DMS53 (cell line): Measurements from ENCODE around the gene EXT2.

Experiments
- DNase-seq: peaks from one replicate; lab custom pipeline; 2025; lab: John Stamatoyannopoulos, UW

EXT2 gene

DNA sequence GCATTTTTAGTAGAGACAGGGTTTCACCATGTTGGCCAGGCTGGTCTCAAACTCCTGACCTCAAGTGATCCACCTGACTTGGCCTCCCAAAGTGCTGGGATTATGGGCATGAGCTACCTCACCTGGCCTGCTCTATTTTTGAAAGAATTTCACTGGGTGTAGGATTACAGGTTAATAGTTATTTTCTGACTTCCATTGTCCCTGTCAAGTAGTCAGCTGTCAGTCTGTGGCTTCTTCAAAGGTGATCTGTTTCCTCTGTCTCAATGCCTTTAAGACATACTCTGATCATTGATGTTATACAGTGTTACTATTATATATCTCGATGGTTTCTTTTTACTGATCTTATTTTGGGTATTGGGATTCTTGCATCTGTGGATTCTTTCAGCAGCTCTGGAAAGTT lies 10.1 kb upstream of the EXT2 start:
- no peak for DNase-seq

DNA sequence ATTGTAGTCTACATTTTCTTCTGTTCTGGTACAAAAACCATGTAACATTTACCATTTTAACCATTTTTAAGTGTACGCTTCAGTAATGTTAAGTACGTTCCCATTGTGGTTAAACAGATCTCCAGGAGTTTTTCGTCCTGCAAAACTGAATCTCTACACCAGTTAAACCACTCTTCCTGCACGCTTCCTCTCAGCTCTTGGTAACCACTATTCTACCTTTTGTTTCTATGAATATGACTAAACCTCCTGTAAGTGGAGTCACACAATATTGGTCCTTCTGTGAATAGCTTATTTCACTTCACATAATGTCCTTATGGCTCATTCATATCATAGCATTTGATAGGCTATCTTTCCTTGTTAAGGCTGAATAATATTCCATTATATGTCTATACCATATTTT lies 7.1 kb upstream of the EXT2 start:
- no peak for DNase-seq

GRCh38 chr11:44088871-44089270 lies 6.6 kb upstream of the EXT2 start:
- DNase-seq = no peak

GRCh38 chr11:44090539-44090938 lies 4.9 kb upstream of the EXT2 start:
- no peak for DNase-seq

GRCh38 chr11:44094260-44094868 lies 1.1 kb upstream of the EXT2 start:
- peak; percentile 90 for DNase-seq

DNA sequence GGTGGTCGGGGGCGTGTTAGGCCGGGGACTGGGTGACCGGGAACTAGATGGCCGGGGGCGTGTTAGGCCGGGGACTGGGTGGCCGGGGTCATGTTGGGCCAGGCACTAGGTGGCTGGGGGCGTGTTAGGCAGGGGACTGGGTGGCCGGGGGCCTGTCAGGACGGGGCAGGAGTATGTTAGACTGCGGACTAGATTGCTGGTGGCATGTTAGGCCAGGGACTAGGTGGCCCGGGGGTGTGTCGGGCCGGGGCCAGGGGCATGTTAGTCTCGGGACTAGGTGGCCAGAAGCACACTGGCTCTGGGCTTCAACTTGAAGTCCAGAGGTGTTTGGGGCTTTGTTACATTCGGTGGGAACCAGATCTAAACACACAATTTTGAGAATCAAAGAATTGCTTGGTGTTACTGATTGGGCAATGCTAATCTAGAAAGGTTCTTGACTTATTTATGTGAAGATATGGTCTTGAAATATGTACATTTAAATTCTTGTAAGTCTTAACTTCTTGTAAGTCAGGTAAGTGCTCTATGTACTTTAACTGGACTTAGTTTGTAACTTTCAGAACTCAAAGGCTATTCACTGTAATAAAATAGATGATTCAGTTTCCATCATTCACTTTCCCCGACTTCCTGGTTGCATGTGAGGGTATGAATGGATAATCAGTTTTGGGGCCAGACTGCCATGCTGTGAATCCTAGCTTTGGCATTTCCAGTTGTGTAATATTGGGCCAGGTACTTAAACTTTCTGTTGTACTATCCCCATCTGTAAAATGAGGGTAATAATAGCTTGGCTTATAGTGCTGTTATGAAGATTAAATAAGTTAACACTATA lies 1.1 kb downstream of the EXT2 start:
- peak; percentile 22 for DNase-seq

DNA sequence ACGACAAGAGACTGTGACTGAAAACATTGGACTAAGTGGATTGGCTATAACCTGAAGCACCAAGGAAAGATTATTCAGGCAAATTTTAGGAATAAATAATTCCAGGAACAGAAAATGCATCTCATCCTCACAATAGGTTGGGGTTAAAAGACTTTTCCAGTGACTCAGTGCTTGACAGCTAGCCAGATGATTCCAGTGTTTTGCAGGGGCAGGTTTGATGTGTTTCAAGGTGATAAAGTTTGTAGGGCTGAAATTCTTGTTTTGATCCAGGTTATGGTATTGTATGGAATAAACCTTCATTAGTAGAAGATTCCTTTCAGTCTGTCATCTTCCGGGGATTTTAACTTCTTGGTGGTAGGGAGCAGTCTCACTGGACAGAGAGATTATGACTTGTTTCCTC lies 2.3 kb downstream of the EXT2 start:
- no peak for DNase-seq

DNA sequence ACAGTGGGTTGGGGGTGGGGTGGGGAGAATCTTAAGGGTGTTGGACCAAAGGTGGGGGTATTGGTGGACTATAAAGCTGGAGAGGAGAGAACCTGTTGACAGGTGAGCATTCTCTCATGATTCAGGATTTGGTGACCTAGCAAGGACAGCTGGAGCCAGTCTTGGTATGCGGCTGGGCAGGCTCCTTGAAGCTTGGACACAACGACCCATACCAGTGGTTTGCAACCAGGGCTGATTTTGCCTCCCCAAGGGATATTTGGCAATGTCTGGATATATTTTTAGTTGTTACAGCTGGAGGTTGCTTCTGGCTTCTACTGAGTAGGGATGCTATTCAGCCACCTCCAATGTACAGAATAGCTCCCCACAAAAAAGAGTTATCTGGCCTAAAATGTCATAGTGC lies 5.6 kb downstream of the EXT2 start:
- DNase-seq = no peak

DNA sequence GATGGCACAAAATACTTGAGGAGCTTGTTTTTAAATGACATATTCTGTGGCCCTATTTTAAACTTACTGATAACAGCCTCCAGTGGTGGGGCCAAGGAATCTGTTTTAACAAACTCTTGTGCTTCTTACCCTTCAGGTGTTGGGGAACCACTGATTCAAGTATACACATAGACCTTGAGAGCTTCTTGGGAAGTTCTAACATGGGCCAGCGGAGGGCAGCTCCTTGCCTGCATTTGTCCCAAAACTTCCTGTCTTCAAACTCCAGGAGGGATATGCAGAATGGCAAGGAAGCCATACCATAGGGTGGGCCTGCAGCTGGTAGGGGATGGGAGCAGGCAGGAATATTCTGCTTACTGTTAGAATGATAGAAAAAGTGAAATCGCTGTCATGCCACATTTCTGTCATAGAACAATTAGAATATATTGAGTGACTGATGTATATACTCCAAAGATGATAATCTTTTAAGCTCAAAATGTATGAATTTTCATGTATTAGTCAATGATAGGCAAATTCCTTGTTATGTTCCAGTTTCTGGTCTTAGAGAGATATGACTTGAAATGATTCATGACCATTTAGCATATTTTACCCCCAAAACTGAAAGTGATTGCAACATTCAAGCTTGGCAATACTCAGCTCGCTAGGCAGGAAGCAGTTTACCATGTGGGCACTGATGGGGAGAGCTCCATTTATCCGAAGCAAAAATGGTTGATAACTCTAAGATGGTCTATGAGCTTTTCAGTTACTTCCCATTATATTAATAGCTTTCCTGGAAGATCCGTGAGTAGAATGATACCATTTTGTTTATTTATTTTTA lies 9.2 kb downstream of the EXT2 start:
- DNase-seq = no peak

- DNase-seq = no peak
Measured at GRCh38 chr11:44108260-44108659, 12.8 kb downstream of the EXT2 start.

GRCh38 chr11:44110231-44110679 lies 14.8 kb downstream of the EXT2 start:
- peak; percentile 57 for DNase-seq

- DNase-seq = no peak
Measured at GRCh38 chr11:44112091-44112821, 16.8 kb downstream of the EXT2 start.

GRCh38 chr11:44113018-44113417 lies 17.5 kb downstream of the EXT2 start:
- DNase-seq = no peak

DNA sequence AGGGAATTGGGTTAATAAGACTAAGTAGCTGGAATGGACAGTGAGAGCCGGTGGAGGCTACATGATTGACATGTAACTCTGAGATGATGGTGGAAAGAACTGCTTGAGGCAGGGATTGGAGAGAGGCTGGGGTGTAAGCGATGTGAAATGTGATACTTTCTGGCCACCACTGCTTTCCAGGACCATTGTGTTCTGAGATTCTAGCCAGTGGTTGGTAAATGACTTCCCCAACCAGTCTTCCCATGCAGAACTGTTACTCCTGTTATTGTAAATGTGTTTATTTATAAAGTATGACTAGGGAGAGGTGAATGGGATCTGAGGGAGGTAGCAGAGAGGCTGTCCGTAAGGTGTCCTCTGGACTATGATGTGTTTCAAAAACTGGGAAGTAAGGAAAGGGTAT lies 18.1 kb downstream of the EXT2 start:
- no peak for DNase-seq

DNA sequence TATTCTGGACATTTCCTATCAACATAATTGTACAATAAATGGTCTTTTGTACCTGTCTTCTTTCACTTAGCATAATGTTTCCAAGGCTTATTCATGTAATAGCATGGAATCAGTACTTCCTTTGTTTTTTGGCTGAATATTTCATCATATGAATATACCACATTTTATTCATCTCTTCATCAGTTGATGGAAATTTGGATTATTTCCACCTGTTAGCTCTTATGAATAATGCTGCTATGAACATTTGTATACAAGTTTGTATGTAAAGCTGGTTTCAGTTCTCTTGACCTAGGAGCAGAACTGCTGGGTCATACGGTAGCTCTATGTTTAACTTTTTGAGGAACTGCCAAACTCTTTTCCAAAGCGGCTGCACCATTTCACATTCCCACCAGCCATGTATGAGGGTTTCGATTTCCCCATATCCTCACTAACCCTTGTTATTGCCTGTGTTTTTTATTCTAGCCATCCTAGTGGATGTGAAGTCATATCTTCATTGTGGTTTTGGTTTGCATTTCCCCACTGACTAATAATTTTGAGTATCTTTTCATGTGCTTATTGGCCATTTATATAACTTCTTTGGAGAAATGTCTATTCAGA lies 20.9 kb downstream of the EXT2 start:
- no peak for DNase-seq

DNA sequence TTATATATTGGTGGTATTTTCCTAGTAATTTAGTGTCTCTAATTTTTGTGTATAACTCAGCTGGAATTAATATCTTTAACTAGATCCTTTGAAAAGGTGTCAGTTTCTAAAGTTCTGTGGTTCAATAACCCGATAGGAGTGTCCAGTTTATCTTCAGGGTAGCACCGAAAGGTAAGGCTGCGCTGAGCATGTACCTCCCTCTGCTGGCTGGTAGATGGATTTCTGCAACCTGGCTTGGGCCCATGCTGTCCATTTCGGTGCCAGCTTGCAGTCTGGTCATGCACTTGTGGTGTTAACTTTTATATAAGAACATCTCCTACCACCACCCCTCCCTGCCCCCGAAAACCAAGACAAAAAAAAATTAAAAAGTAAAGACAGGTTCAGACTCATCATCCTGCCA lies 24.7 kb downstream of the EXT2 start:
- peak; percentile 2 for DNase-seq

GRCh38 chr11:44125598-44125997 lies 30.1 kb downstream of the EXT2 start:
- DNase-seq = no peak

GRCh38 chr11:44126304-44126703 lies 30.8 kb downstream of the EXT2 start:
- DNase-seq = no peak

DNA sequence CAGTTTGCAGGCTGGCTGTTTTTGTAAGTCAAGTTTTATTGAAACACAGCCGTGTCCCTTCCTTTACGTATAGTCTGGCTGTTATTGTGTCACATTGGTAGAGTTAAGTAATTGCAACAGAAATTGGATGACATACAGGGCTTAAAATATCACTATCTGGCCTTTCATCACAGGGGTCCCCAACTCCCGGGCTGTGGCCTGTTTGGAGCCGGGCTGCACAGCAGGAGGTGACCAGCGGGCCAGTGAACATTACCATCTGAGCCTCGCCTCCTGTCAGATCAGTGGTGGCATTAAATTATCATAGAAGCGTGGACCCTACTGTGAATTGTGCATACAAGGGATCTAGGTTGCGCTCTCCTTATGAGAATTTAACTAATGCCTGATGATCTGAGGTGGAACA lies 31.7 kb downstream of the EXT2 start:
- DNase-seq = no peak

GRCh38 chr11:44128729-44129128 lies 33.3 kb downstream of the EXT2 start:
- DNase-seq = no peak

DNA sequence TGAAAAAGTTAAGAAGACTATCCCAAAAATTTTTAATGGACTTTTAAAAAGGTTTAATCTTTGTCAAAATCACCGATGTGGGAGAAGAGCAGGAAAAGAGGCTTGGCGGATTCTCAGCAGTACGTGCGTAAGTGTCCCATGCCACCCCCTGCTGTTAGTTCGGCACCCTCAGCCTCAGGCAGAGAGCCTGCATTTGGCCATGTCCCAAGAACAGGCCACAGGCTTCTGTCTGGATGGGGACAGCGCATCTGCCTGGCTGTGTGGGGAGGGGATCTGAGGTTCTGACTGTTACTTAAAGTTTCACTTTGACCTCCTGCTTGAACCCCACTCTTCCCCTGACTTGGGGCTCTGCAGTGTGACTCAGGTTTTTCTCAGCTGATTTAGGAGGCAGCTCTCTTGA lies 35.3 kb downstream of the EXT2 start:
- DNase-seq = no peak
